GM12878 (cell line): ENCODE results near the gene GALNTL6. TPM values are rescaled to one million over a fixed set of nuclear protein-coding genes. Genes with fewer than 3 reads are reported as not detected.

Experiments
- ATAC-seq: fragments of 200-7000 bp; cut with Tn5 transposase; 3 replicates; pipeline ENCODE4 v1.9.1; 2020; ENCODE audit warnings: mild to moderate bottlenecking, moderate library complexity
- BruUV-seq: library from RNA; stranded (reverse); fragments of 400-500 nt; replicated peaks from 2 replicates; lab custom pipeline; 2021; lab: Mats Ljungman, UMichigan
- CTCF ChIA-PET: fragments of 300-600 bp; sonication (Branson Sonifier 250); formaldehyde crosslinking; extraction: SDS; loops from one replicate; lab custom pipeline; 2021; ENCODE audit warnings: inconsistent platforms; lab: Yijun Ruan, JAX
- POLR2A ChIA-PET: fragments of 350-600 bp; formaldehyde crosslinking; extraction: SDS; loops from one replicate; lab custom pipeline; 2021; ENCODE audit warnings: inconsistent platforms; lab: Charles Lee
- RAD21 ChIA-PET: fragments of 300-600 bp; sonication (Branson Sonifier 250); formaldehyde crosslinking; loops from one replicate; lab custom pipeline; 2023; ENCODE audit warnings: antibody characterized with exemption; ENCODE audit not compliant: unreplicated experiment; lab: Charles Lee
- SMC1A ChIA-PET: fragments of 300-600 bp; sonication (Branson Sonifier 250); formaldehyde crosslinking; loops from one replicate; lab custom pipeline; 2023; ENCODE audit not compliant: unreplicated experiment, uncharacterized antibody; lab: Charles Lee
- DNase-seq: peaks from one replicate; pipeline ENCODE4 v3.0.0-alpha.2; 2011; ENCODE audit warnings: low read depth, low spot score
- FAIRE-seq: peaks from 3 replicates; lab custom pipeline; 2011; peaks lifted over from hg19 to GRCh38; lab: Jason Lieb, UNC
- H2AFZ ChIP-seq: 2 replicates; pipeline ENCODE4 v1.6.0; 2011; ENCODE audit warnings: low read depth, low read length, control low read depth; ENCODE audit not compliant: control insufficient read depth
- H3K27ac ChIP-seq: 2 replicates; pipeline ENCODE4 v1.5.1; 2011; ENCODE audit warnings: control low read depth; ENCODE audit not compliant: control insufficient read depth, insufficient read depth
- H3K27me3 ChIP-seq, 2 experiments: replicated peaks in 1 of 2; 2 replicates each; pipeline versions ENCODE4 v1.6.0 to v1.6.1; 2011; ENCODE audit warnings: low read length in 1 of 2; ENCODE audit not compliant: control insufficient read depth in 2 of 2, insufficient read depth in 2 of 2
- H3K36me3 ChIP-seq, 2 experiments: 2 replicates each; pipeline ENCODE4 v1.5.1; 2011; ENCODE audit warnings: low read length in 1 of 2; ENCODE audit not compliant: control insufficient read depth in 2 of 2, insufficient read depth in 2 of 2
- H3K4me1 ChIP-seq: 2 replicates; pipeline ENCODE4 v1.6.1; 2011; ENCODE audit warnings: mild to moderate bottlenecking, low read length, moderate library complexity, mixed read lengths; ENCODE audit not compliant: control insufficient read depth, insufficient read depth
- H3K4me2 ChIP-seq: 2 replicates; pipeline ENCODE4 v1.6.0; 2011; ENCODE audit warnings: control low read depth; ENCODE audit not compliant: control insufficient read depth, insufficient read depth
- H3K4me3 ChIP-seq: fragments of 200-600 bp; sonication (generic); 2 replicates; pipeline ENCODE4 v1.5.1; 2016
- H3K79me2 ChIP-seq: 2 replicates; pipeline ENCODE4 v1.6.0; 2011; ENCODE audit warnings: low read length; ENCODE audit not compliant: control insufficient read depth, insufficient read depth
- H3K9ac ChIP-seq: 2 replicates; pipeline ENCODE4 v1.8.0; 2011; ENCODE audit warnings: low read length, control low read depth, mixed read lengths; ENCODE audit not compliant: control insufficient read depth, insufficient read depth
- H3K9me3 ChIP-seq: replicated peaks from 3 replicates; pipeline ENCODE4 v1.5.1; 2011; ENCODE audit warnings: mild to moderate bottlenecking, low read length; ENCODE audit not compliant: control insufficient read depth, insufficient read depth
- H4K20me1 ChIP-seq: 2 replicates; pipeline ENCODE4 v1.6.0; 2011; ENCODE audit not compliant: control insufficient read depth, insufficient read depth
- ATF7 ChIP-seq: fragments of 450-650 bp; IDR thresholded peaks from 2 replicates; pipeline ENCODE4 v1.6.1; 2016; ENCODE audit warnings: low read depth, mild to moderate bottlenecking
- CTCF ChIP-seq, 3 experiments: IDR thresholded peaks in 2 of 3; conservative IDR thresholded peaks in 1 of 3; 2 replicates each; pipeline ENCODE4 v1.5.1; 2011; ENCODE audit warnings: low read depth in 3 of 3, low read length in 3 of 3, mild to moderate bottlenecking in 3 of 3, control low read depth in 2 of 3, moderate library complexity in 2 of 3, inconsistent platforms in 1 of 3, mixed read lengths in 1 of 3; ENCODE audit not compliant: control insufficient read depth in 2 of 3, insufficient read depth in 1 of 3; ENCODE audit errors: extremely low read depth in 1 of 3
- EP300 ChIP-seq, 2 experiments: fragments of 150-350 bp in 1 of 2; IDR thresholded peaks; 2 replicates each; pipeline ENCODE4 v1.6.1; 2011 to 2012; ENCODE audit warnings: low read depth in 2 of 2, low read length in 2 of 2, borderline replicate concordance in 1 of 2, improper control_type of control experiment in 1 of 2, inconsistent platforms in 1 of 2; ENCODE audit not compliant: control insufficient read depth in 1 of 2
- EZH2 ChIP-seq: IDR thresholded peaks from 2 replicates; pipeline ENCODE4 v1.6.1; 2012; ENCODE audit warnings: low read depth, mild to moderate bottlenecking, control low read depth, inconsistent platforms, low read length, borderline replicate concordance; ENCODE audit not compliant: control insufficient read depth
- KDM1A ChIP-seq: fragments of 200-600 bp; sonication (generic); IDR thresholded peaks from 2 replicates; pipeline ENCODE4 v1.6.1; 2016; ENCODE audit warnings: borderline replicate concordance
- POLR2AphosphoS2 ChIP-seq: IDR thresholded peaks from 2 replicates; pipeline ENCODE4 v1.6.1; 2011; ENCODE audit warnings: low read depth, mild to moderate bottlenecking, low read length, improper control_type of control experiment, moderate library complexity
- RAD21 ChIP-seq: IDR thresholded peaks from 2 replicates; pipeline ENCODE4 v1.6.1; 2011; ENCODE audit warnings: mild to moderate bottlenecking, low read depth, low read length, moderate library complexity; ENCODE audit not compliant: insufficient read depth
- RB1 ChIP-seq: fragments of 450-650 bp; formaldehyde crosslinking; IDR thresholded peaks from 2 replicates; pipeline ENCODE4 v1.6.1; 2017; ENCODE audit warnings: mild to moderate bottlenecking, borderline replicate concordance
- SKIL ChIP-seq: fragments of 450-650 bp; IDR thresholded peaks from 2 replicates; pipeline ENCODE4 v1.6.1; 2017; ENCODE audit warnings: mild to moderate bottlenecking, low read depth, inconsistent platforms; ENCODE audit not compliant: poor library complexity, severe bottlenecking
- SRF ChIP-seq, 2 experiments: IDR thresholded peaks; 2 replicates each; pipeline ENCODE4 v1.6.1; 2011; ENCODE audit warnings: low read depth in 2 of 2, low read length in 2 of 2, mild to moderate bottlenecking in 1 of 2, moderate library complexity in 1 of 2
- ZNF384 ChIP-seq: IDR thresholded peaks from 2 replicates; pipeline ENCODE4 v1.6.1; 2012; ENCODE audit warnings: low read depth, mild to moderate bottlenecking, low read length, improper control_type of control experiment, borderline replicate concordance
- ZNF622 ChIP-seq: fragments of 450-650 bp; IDR thresholded peaks from 2 replicates; pipeline ENCODE4 v1.6.1; 2017; ENCODE audit warnings: mild to moderate bottlenecking, inconsistent platforms
- ZSCAN29 ChIP-seq: fragments of 450-650 bp; IDR thresholded peaks from 2 replicates; pipeline ENCODE4 v1.6.1; 2017; ENCODE audit warnings: mild to moderate bottlenecking, moderate library complexity
- WGBS: methylation state at CpG from one replicate; pipeline ENCODE4 v1.1.6; 2016; ENCODE audit warnings: low lambda C conversion rate; ENCODE audit not compliant: insufficient replicate concordance, insufficient coverage; ENCODE audit errors: missing lambda C conversion rate; 5-methylcytosine and 5-hydroxymethylcytosine counted together
- in situ Hi-C: fragments of 300-500 bp; cut with MboI; formaldehyde crosslinking; loops from 9 replicates; pipeline ENCODE4 v1.14.3; 2018; ENCODE audit warnings: mixed read lengths
- intact Hi-C: fragments of 100-400 bp; cut with micrococcal nuclease; formaldehyde crosslinking; loops from one replicate; pipeline ENCODE4 v1.14.2; 2022; ENCODE audit not compliant: unreplicated experiment
- polyA plus RNA-seq, 11 experiments: library from polyadenylated mRNA; depleted of rRNA in 4 of 11; unstranded in 6 of 11; stranded (reverse) in 5 of 11; fragments of >200 nt; fragmentation: Nextera tagmentation in 4 of 11; fragmentation: Illumina TruSeq in 1 of 11; extraction: Ambion mirVana in 4 of 11; extraction: Trizol in 1 of 11; gene quantifications; 1 replicate in 1 of 11; 2 replicates in 10 of 11; pipeline versions ENCODE4 v1.2.1 to v1.2.3, GENCODE V29; 2011 to 2016; ENCODE audit warnings: inconsistent platforms in 2 of 11, missing spikeins in 2 of 11, low read depth in 1 of 11
- total RNA-seq, 4 experiments: library from RNA; depleted of rRNA in 3 of 4; stranded (reverse); fragments of >200 nt in 3 of 4; fragmentation: Illumina TruSeq in 1 of 4; extraction: Trizol in 1 of 4; gene quantifications; 2 replicates each; pipeline versions ENCODE4 v1.2.1 to v1.2.3, GENCODE V29; 2013 to 2021

Gene GALNTL6
- total and polyA plus RNA-seq, 10 of the 15 experiments (the other 5 are each of a cell fraction or from before 2014, with no cell fraction given) = 0.01 to 0.29 TPM; not detected in 8

GRCh38 chr4:172688534-172688933, 875.3 kb downstream of the GALNTL6 start:
- no peak overlapping the region for H3K4me3 ChIP-seq
- no peaks in the 10 kb centered on the region for H3K4me1 ChIP-seq
- H3K27me3 ChIP-seq = no peaks in the 10 kb centered on the region
- no peak overlapping the region for H2AFZ ChIP-seq
- ChIA-PET RAD21 (no interaction called here), SMC1A (no interaction called here), CTCF (no interaction called here), POLR2A (no interaction called here)
- H3K36me3 ChIP-seq = no peaks in the 10 kb centered on the region
- BruUV-seq = no TSS peak
- no peak overlapping the region for H3K27ac ChIP-seq
- no peaks in the 10 kb centered on the region for H4K20me1 ChIP-seq
- WGBS = 4% methylated on average over 1 of the region's 1 CpG
- intact Hi-C loops = no loop called here
- TF ChIP-seq EZH2 = no peak
- H3K9me3 ChIP-seq = no peaks in the 10 kb centered on the region
- FAIRE-seq = no peak
- no peak overlapping the region for H3K4me2 ChIP-seq
- no peak for DNase-seq
- ATAC-seq = no peak
- H3K9ac ChIP-seq = no peak overlapping the region
- no peaks in the 10 kb centered on the region for H3K79me2 ChIP-seq
- in situ Hi-C loops = no loop called here

- ChIA-PET SMC1A (no interaction called here), RAD21 (no interaction called here), CTCF (no interaction called here), POLR2A (no interaction called here)
- H3K4me2 ChIP-seq = no peak overlapping the region
- H3K4me3 ChIP-seq = no peak overlapping the region
- H4K20me1 ChIP-seq = no peaks in the 10 kb centered on the region
- in situ Hi-C loops (no loop called here), intact Hi-C loops (no loop called here)
- FAIRE-seq (no peak), DNase-seq (no peak), ATAC-seq (no peak)
- no peaks in the 10 kb centered on the region for H3K79me2 ChIP-seq
- no TSS peak for BruUV-seq
- H3K9ac ChIP-seq = no peak overlapping the region
- H3K9me3 ChIP-seq = no peaks in the 10 kb centered on the region
- no peaks in the 10 kb centered on the region for H3K4me1 ChIP-seq
- H3K36me3 ChIP-seq = no peaks in the 10 kb centered on the region
- H2AFZ ChIP-seq = no peak overlapping the region
- no peak overlapping the region for H3K27ac ChIP-seq
- no peaks in the 10 kb centered on the region for H3K27me3 ChIP-seq
- no peak for TF ChIP-seq KDM1A
- no peak for TF ChIP-seq RAD21
- no peak for TF ChIP-seq SKIL
- no peak for TF ChIP-seq RB1
- no peak for TF ChIP-seq EP300 (IDR thresholded peaks at IDR 0.05; ENCODE audit: borderline replicate concordance in 1 of 2, control insufficient read depth in 1 of 2, low read depth in 2 of 2, low read length in 2 of 2)
- no peak for TF ChIP-seq ZNF384
- TF ChIP-seq ZSCAN29 = no peak
- TF ChIP-seq POLR2AphosphoS2 = no peak
- TF ChIP-seq ATF7 = no peak
- no peak for TF ChIP-seq CTCF (IDR thresholded peaks at IDR 0.05 in 2 of 3, conservative IDR thresholded peaks at IDR 0.05 in 1 of 3; ENCODE audit: control insufficient read depth in 2 of 3, extremely low read depth in 1 of 3, insufficient read depth in 1 of 3, low read depth in 3 of 3, low read length in 3 of 3)
- no peak for TF ChIP-seq SRF (IDR thresholded peaks at IDR 0.05; ENCODE audit: low read depth in 2 of 2, low read length in 2 of 2)
- TF ChIP-seq ZNF622 = no peak
Observed at GRCh38 chr4:172691552-172691951, 878.3 kb downstream of the GALNTL6 start.
